Measurements from ENCODE around the gene EDEM1. TPM values are rescaled to one million over a fixed set of nuclear protein-coding genes. Genes with fewer than 3 reads are reported as not detected.

The EDEM1 gene
- total RNA-seq, 1 donor from 2014 or later = 49.1 TPM

- Mint-ChIP-seq H3K27ac (ENCODE audit: unreplicated experiment) (no peak overlapping the region), H3K4me3 (ENCODE audit: unreplicated experiment) (no peak overlapping the region), H3K36me3 (ENCODE audit: low read depth) (no peaks in the 10 kb centered on the region), H3K9me3 (ENCODE audit: low read depth) (no peaks in the 10 kb centered on the region), H3K27me3 (ENCODE audit: low read depth) (peaks cover 3% of the 10 kb centered on the region), H3K4me1 (ENCODE audit: low read depth) (peaks cover 6% of the 10 kb centered on the region)
- TF ChIP-seq CTCF (IDR thresholded peaks at IDR 0.05) = no peak
- no peak for DNase-seq (ENCODE audit: low spot score)
Measured at GRCh38 chr3:5262507-5262906, 75.0 kb downstream of the EDEM1 start.

- no peak for DNase-seq (ENCODE audit: low spot score)
- Mint-ChIP-seq H3K27ac (ENCODE audit: unreplicated experiment) (no peak overlapping the region), H3K9me3 (ENCODE audit: low read depth) (no peaks in the 10 kb centered on the region), H3K27me3 (ENCODE audit: low read depth) (peaks cover 3% of the 10 kb centered on the region), H3K4me1 (ENCODE audit: low read depth) (peaks cover 6% of the 10 kb centered on the region), H3K36me3 (ENCODE audit: low read depth) (no peaks in the 10 kb centered on the region), H3K4me3 (ENCODE audit: unreplicated experiment) (no peak overlapping the region)
- TF ChIP-seq CTCF (IDR thresholded peaks at IDR 0.05) = no peak
Measured at GRCh38 chr3:5264093-5264600, 76.6 kb downstream of the EDEM1 start.

GRCh38 chr3:5264896-5265770 lies 77.6 kb downstream of the EDEM1 start:
- no peaks in the 10 kb centered on the region for H3K9me3 Mint-ChIP-seq (ENCODE audit: low read depth)
- H3K27me3 Mint-ChIP-seq (ENCODE audit: low read depth) = peaks cover 3% of the 10 kb centered on the region
- no peak for TF ChIP-seq CTCF (IDR thresholded peaks at IDR 0.05)
- H3K4me3 Mint-ChIP-seq (ENCODE audit: unreplicated experiment) = no peak overlapping the region
- DNase-seq (ENCODE audit: low spot score) = no peak
- no peaks in the 10 kb centered on the region for H3K36me3 Mint-ChIP-seq (ENCODE audit: low read depth)
- H3K4me1 Mint-ChIP-seq (ENCODE audit: low read depth) = peaks cover 6% of the 10 kb centered on the region
- H3K27ac Mint-ChIP-seq (ENCODE audit: unreplicated experiment) = no peak overlapping the region

GRCh38 chr3:5267252-5267651 lies 79.7 kb downstream of the EDEM1 start:
- Mint-ChIP-seq H3K27me3 (ENCODE audit: low read depth) (no peaks in the 10 kb centered on the region), H3K27ac (ENCODE audit: unreplicated experiment) (no peak overlapping the region), H3K9me3 (ENCODE audit: low read depth) (no peaks in the 10 kb centered on the region), H3K4me1 (ENCODE audit: low read depth) (peaks cover 6% of the 10 kb centered on the region), H3K4me3 (ENCODE audit: unreplicated experiment) (no peak overlapping the region), H3K36me3 (ENCODE audit: low read depth) (no peaks in the 10 kb centered on the region)
- DNase-seq (ENCODE audit: low spot score) = no peak
- TF ChIP-seq CTCF (IDR thresholded peaks at IDR 0.05) = no peak

- Mint-ChIP-seq H3K36me3 (ENCODE audit: low read depth) (no peaks in the 10 kb centered on the region), H3K27me3 (ENCODE audit: low read depth) (no peaks in the 10 kb centered on the region), H3K4me1 (ENCODE audit: low read depth) (peaks cover 6% of the 10 kb centered on the region), H3K27ac (ENCODE audit: unreplicated experiment) (no peak overlapping the region), H3K9me3 (ENCODE audit: low read depth) (no peaks in the 10 kb centered on the region), H3K4me3 (ENCODE audit: unreplicated experiment) (no peak overlapping the region)
- no peak for TF ChIP-seq CTCF (IDR thresholded peaks at IDR 0.05)
- no peak for DNase-seq (ENCODE audit: low spot score)
Measured at GRCh38 chr3:5267889-5268288, 80.4 kb downstream of the EDEM1 start.

Small RNAs within 50 kb of the gene (microRNA-seq; reads per million reads assigned to microRNA genes)
- gene MIR4790 (ENCODE audit: borderline number of aligned reads) = not detected

Other genes with a start within 250 kb of the EDEM1 start
- gene BHLHE40, start 208.3 kb upstream of the EDEM1 start, total RNA-seq = 53.8 to 75.5 TPM (median 66.4 TPM) in 3 replicates
- 50.7 to 65.8 TPM (median 61.6 TPM) in 3 replicates for gene ARL8B, start 65.4 kb upstream of the EDEM1 start, total RNA-seq